MCF 10A (cell line): Measurements from ENCODE around the gene S100P. TPM values are rescaled to one million over a fixed set of nuclear protein-coding genes. Genes with fewer than 3 reads are reported as not detected.

Experiments used
- Bru-seq: library from RNA; stranded (reverse); fragments of 400-500 nt; gene quantifications from one replicate; lab custom pipeline; 2021; lab: Mats Ljungman, UMichigan
- BruChase-seq, 2 experiments: library from RNA; stranded (reverse); fragments of 400-500 nt; gene quantifications; one replicate each; lab custom pipeline; 2021; lab: Mats Ljungman, UMichigan
- BruUV-seq: library from RNA; stranded (reverse); fragments of 400-500 nt; replicated peaks from 2 replicates; lab custom pipeline; 2021; lab: Mats Ljungman, UMichigan
- CTCF ChIA-PET: fragments of 300-600 bp; sonication (Branson Sonifier 250); formaldehyde crosslinking; extraction: SDS; loops from one replicate; lab custom pipeline; 2021; ENCODE audit warnings: antibody characterized with exemption, inconsistent platforms; lab: Yijun Ruan, JAX
- POLR2A ChIA-PET: fragments of 300-600, 350-650 bp; sonication (Branson Sonifier 250); formaldehyde crosslinking; extraction: SDS; loops from one replicate; lab custom pipeline; 2020; ENCODE audit warnings: antibody characterized with exemption, inconsistent platforms; lab: Yijun Ruan, JAX
- DNase-seq: peaks from one replicate; pipeline ENCODE4 v3.0.0-alpha.2; 2018; ENCODE audit not compliant: unreplicated experiment
- H3K27ac Mint-ChIP-seq: one replicate; pipeline ENCODE4 v1.8.0; 2022; ENCODE audit warnings: mild to moderate bottlenecking, low read depth, mixed read lengths; ENCODE audit not compliant: unreplicated experiment
- H3K27me3 Mint-ChIP-seq: one replicate; pipeline ENCODE4 v1.8.0; 2022; ENCODE audit warnings: mixed read lengths; ENCODE audit not compliant: insufficient read depth, unreplicated experiment
- H3K36me3 Mint-ChIP-seq: one replicate; pipeline ENCODE4 v1.8.0; 2022; ENCODE audit warnings: mild to moderate bottlenecking, moderate library complexity, mixed read lengths; ENCODE audit not compliant: insufficient read depth, unreplicated experiment
- H3K4me1 Mint-ChIP-seq: one replicate; pipeline ENCODE4 v1.8.0; 2022; ENCODE audit warnings: mixed read lengths; ENCODE audit not compliant: insufficient read depth, unreplicated experiment
- H3K4me3 Mint-ChIP-seq: one replicate; pipeline ENCODE4 v1.8.0; 2022; ENCODE audit warnings: mild to moderate bottlenecking, moderate library complexity, mixed read lengths; ENCODE audit not compliant: unreplicated experiment
- H3K9me3 Mint-ChIP-seq: one replicate; pipeline ENCODE4 v1.8.0; 2022; ENCODE audit warnings: mixed read lengths; ENCODE audit not compliant: unreplicated experiment
- intact Hi-C: fragments of 100-400 bp; cut with micrococcal nuclease; formaldehyde crosslinking; loops from 2 replicates; pipeline ENCODE4 v1.14.1; 2022
- long read RNA-seq: library from polyadenylated mRNA; stranded (forward); transcript quantifications from one replicate; pipeline ENCODE4 v2.0.0, GENCODE V29; 2022
- total RNA-seq: library from RNA; stranded (reverse); gene quantifications from 2 replicates; pipeline ENCODE4 v1.2.3, GENCODE V29; 2022
- TF ChIP-seq, protein P1 (sequence below): fragments of 200-600 bp; IDR thresholded peaks from one replicate; pipeline ENCODE4 v1.8.0; 2022; ENCODE audit warnings: antibody characterized with exemption, mild to moderate bottlenecking; ENCODE audit not compliant: unreplicated experiment

The S100P gene
- total RNA-seq (55.6 and 97.6 TPM in 2 replicates), Bru-seq, nascent RNA (percentile 69 among the genes with signal in this experiment), BruChase-seq, experiment 1, labeled RNA remaining after a 6-hour chase (percentile 75 among the genes with signal in this experiment), BruChase-seq, experiment 2, labeled RNA remaining after a 2-hour chase (percentile 64 among the genes with signal in this experiment)
- long read RNA-seq, transcript S100P-201 (2 exons, 1,279 nt): major isoform, 27 of 33 reads
- long read RNA-seq, partial matches to known transcripts: 6 of 33 reads
- long read RNA-seq, other reads (novel, unspliced or antisense): 0 of 33 reads

GRCh38 chr4:6693231-6694176 lies at the start of gene S100P:
Gene S100P, plus strand, starts transcription at chr4:6693878. Its CDS starts 55 bp downstream, at chr4:6693933.
- H3K4me3 Mint-ChIP-seq: peak within 1 kb of the TSS; percentile 35
- TF ChIP-seq, protein P1, sequence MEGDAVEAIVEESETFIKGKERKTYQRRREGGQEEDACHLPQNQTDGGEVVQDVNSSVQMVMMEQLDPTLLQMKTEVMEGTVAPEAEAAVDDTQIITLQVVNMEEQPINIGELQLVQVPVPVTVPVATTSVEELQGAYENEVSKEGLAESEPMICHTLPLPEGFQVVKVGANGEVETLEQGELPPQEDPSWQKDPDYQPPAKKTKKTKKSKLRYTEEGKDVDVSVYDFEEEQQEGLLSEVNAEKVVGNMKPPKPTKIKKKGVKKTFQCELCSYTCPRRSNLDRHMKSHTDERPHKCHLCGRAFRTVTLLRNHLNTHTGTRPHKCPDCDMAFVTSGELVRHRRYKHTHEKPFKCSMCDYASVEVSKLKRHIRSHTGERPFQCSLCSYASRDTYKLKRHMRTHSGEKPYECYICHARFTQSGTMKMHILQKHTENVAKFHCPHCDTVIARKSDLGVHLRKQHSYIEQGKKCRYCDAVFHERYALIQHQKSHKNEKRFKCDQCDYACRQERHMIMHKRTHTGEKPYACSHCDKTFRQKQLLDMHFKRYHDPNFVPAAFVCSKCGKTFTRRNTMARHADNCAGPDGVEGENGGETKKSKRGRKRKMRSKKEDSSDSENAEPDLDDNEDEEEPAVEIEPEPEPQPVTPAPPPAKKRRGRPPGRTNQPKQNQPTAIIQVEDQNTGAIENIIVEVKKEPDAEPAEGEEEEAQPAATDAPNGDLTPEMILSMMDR: no peak
- H3K9me3 Mint-ChIP-seq: no peaks in the 10 kb centered on the region
- POLR2A ChIA-PET: interaction anchor here (0.6 to 5.9 kb wide), 5 partner anchors 15 to 1465 kb away, joined by 3 to 79 read pairs (median 23); partner anchors contain the start of genes ABLIM2, MRFAP1 and MRFAP1L1
- TSS peak; percentile 71 for BruUV-seq
- H3K27ac Mint-ChIP-seq: peak within 1 kb of the TSS; percentile 61
- intact Hi-C loops: loop anchor here (2.0 kb wide), 1 partner anchor 19 kb away; a partner anchor contains a TSS
- H3K36me3 Mint-ChIP-seq: peaks cover 6% of the 10 kb centered on the region
- H3K27me3 Mint-ChIP-seq: no peaks in the 10 kb centered on the region
- DNase-seq: peak; percentile 44
- CTCF ChIA-PET: interaction anchor here (0.8 to 1.5 kb wide), 3 partner anchors 19 to 377 kb away, joined by 4 to 7 read pairs (median 5); a partner anchor contains a TSS
- peaks cover 46% of the 10 kb centered on the region for H3K4me1 Mint-ChIP-seq

GRCh38 chr4:6644792-6645530 lies 48.7 kb upstream of the S100P start:
- TF ChIP-seq, protein P1: no peak
- Mint-ChIP-seq H3K9me3 (no peaks in the 10 kb centered on the region), H3K36me3 (peaks cover 48% of the 10 kb centered on the region), H3K27me3 (no peaks in the 10 kb centered on the region), H3K4me3 (no peak overlapping the region), H3K4me1 (peaks cover 24% of the 10 kb centered on the region), H3K27ac (no peak overlapping the region)
- no TSS peak for BruUV-seq
- ChIA-PET POLR2A (interaction anchor here (0.5 to 7.7 kb wide), 12 partner anchors 9 to 347 kb away, joined by 3 to 100 read pairs (median 4); a partner anchor contains a TSS), CTCF (interaction anchor here (1.1 kb wide), 1 partner anchor 18 kb away, joined by 3 read pairs; no protein-coding TSS in a partner anchor)
- no peak for DNase-seq
- intact Hi-C loops: no loop called here

DNA sequence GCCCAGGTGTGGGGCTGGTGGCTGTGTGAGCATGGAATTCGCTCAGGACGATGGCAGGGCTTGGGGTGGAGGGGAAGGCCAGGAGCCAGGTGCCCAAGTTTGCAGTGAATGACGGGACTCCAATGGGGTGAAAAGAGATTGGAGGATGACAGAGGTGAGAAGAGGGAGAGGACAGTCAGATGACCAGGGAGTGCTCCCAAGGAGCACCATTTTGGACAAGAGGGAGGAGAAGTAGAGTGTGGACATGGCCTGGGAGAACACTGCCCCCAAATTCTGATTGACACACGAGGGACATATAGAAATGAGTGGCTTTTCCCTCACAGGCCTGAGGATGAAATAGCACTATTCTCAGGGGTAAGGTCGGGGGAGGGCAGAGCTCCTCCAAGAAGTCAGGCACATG lies 46.5 kb upstream of the S100P start:
- TF ChIP-seq, protein P1: no peak
- no peak for DNase-seq
- POLR2A ChIA-PET: interaction anchor here (0.9 to 1.0 kb wide), 2 partner anchors 11 to 28 kb away, joined by 3 to 4 read pairs; no protein-coding TSS in a partner anchor
- Mint-ChIP-seq H3K27ac (no peak overlapping the region), H3K9me3 (no peaks in the 10 kb centered on the region), H3K4me3 (no peak overlapping the region), H3K36me3 (peaks cover 26% of the 10 kb centered on the region), H3K4me1 (peaks cover 13% of the 10 kb centered on the region), H3K27me3 (no peaks in the 10 kb centered on the region)
- intact Hi-C loops: no loop called here
- BruUV-seq: no TSS peak
- CTCF ChIA-PET: no interaction called here
